GM12878 (cell line): ENCODE results near the gene CTSD. TPM values are rescaled to one million over a fixed set of nuclear protein-coding genes. Genes with fewer than 3 reads are reported as not detected.

Experiments used
- ATAC-seq: fragments of 200-7000 bp; cut with Tn5 transposase; 3 replicates; pipeline ENCODE4 v1.9.1; 2020; ENCODE audit warnings: mild to moderate bottlenecking, moderate library complexity
- BruUV-seq: library from RNA; stranded (reverse); fragments of 400-500 nt; replicated peaks from 2 replicates; lab custom pipeline; 2021; lab: Mats Ljungman, UMichigan
- CTCF ChIA-PET: fragments of 300-600 bp; sonication (Branson Sonifier 250); formaldehyde crosslinking; extraction: SDS; loops from one replicate; lab custom pipeline; 2021; ENCODE audit warnings: inconsistent platforms; lab: Yijun Ruan, JAX
- POLR2A ChIA-PET: fragments of 350-600 bp; formaldehyde crosslinking; extraction: SDS; loops from one replicate; lab custom pipeline; 2021; ENCODE audit warnings: inconsistent platforms; lab: Charles Lee
- RAD21 ChIA-PET: fragments of 300-600 bp; sonication (Branson Sonifier 250); formaldehyde crosslinking; loops from one replicate; lab custom pipeline; 2023; ENCODE audit warnings: antibody characterized with exemption; ENCODE audit not compliant: unreplicated experiment; lab: Charles Lee
- SMC1A ChIA-PET: fragments of 300-600 bp; sonication (Branson Sonifier 250); formaldehyde crosslinking; loops from one replicate; lab custom pipeline; 2023; ENCODE audit not compliant: unreplicated experiment, uncharacterized antibody; lab: Charles Lee
- DNase-seq: peaks from one replicate; pipeline ENCODE4 v3.0.0-alpha.2; 2011; ENCODE audit warnings: low read depth, low spot score
- FAIRE-seq: peaks from 3 replicates; lab custom pipeline; 2011; peaks lifted over from hg19 to GRCh38; lab: Jason Lieb, UNC
- H2AFZ ChIP-seq: 2 replicates; pipeline ENCODE4 v1.6.0; 2011; ENCODE audit warnings: low read depth, low read length, control low read depth; ENCODE audit not compliant: control insufficient read depth
- H3K27ac ChIP-seq: 2 replicates; pipeline ENCODE4 v1.5.1; 2011; ENCODE audit warnings: control low read depth; ENCODE audit not compliant: control insufficient read depth, insufficient read depth
- H3K27me3 ChIP-seq, 2 experiments: replicated peaks in 1 of 2; 2 replicates each; pipeline versions ENCODE4 v1.6.0 to v1.6.1; 2011; ENCODE audit warnings: low read length in 1 of 2; ENCODE audit not compliant: control insufficient read depth in 2 of 2, insufficient read depth in 2 of 2
- H3K36me3 ChIP-seq, 2 experiments: 2 replicates each; pipeline ENCODE4 v1.5.1; 2011; ENCODE audit warnings: low read length in 1 of 2; ENCODE audit not compliant: control insufficient read depth in 2 of 2, insufficient read depth in 2 of 2
- H3K4me1 ChIP-seq: 2 replicates; pipeline ENCODE4 v1.6.1; 2011; ENCODE audit warnings: mild to moderate bottlenecking, low read length, moderate library complexity, mixed read lengths; ENCODE audit not compliant: control insufficient read depth, insufficient read depth
- H3K4me2 ChIP-seq: 2 replicates; pipeline ENCODE4 v1.6.0; 2011; ENCODE audit warnings: control low read depth; ENCODE audit not compliant: control insufficient read depth, insufficient read depth
- H3K4me3 ChIP-seq: fragments of 200-600 bp; sonication (generic); 2 replicates; pipeline ENCODE4 v1.5.1; 2016
- H3K79me2 ChIP-seq: 2 replicates; pipeline ENCODE4 v1.6.0; 2011; ENCODE audit warnings: low read length; ENCODE audit not compliant: control insufficient read depth, insufficient read depth
- H3K9ac ChIP-seq: 2 replicates; pipeline ENCODE4 v1.8.0; 2011; ENCODE audit warnings: low read length, control low read depth, mixed read lengths; ENCODE audit not compliant: control insufficient read depth, insufficient read depth
- H3K9me3 ChIP-seq: replicated peaks from 3 replicates; pipeline ENCODE4 v1.5.1; 2011; ENCODE audit warnings: mild to moderate bottlenecking, low read length; ENCODE audit not compliant: control insufficient read depth, insufficient read depth
- H4K20me1 ChIP-seq: 2 replicates; pipeline ENCODE4 v1.6.0; 2011; ENCODE audit not compliant: control insufficient read depth, insufficient read depth
- BHLHE40 ChIP-seq, 2 experiments: fragments of 450-650 bp in 1 of 2; IDR thresholded peaks; 2 replicates each; pipeline ENCODE4 v1.6.1; 2011 to 2017; ENCODE audit warnings: low read depth in 2 of 2, borderline replicate concordance in 1 of 2, improper control_type of control experiment in 1 of 2, low read length in 1 of 2, mild to moderate bottlenecking in 1 of 2
- EP300 ChIP-seq, 2 experiments: fragments of 150-350 bp in 1 of 2; IDR thresholded peaks; 2 replicates each; pipeline ENCODE4 v1.6.1; 2011 to 2012; ENCODE audit warnings: low read depth in 2 of 2, low read length in 2 of 2, borderline replicate concordance in 1 of 2, improper control_type of control experiment in 1 of 2, inconsistent platforms in 1 of 2; ENCODE audit not compliant: control insufficient read depth in 1 of 2
- MLLT1 ChIP-seq: fragments of 450-650 bp; IDR thresholded peaks from 2 replicates; pipeline ENCODE4 v1.6.1; 2016; ENCODE audit warnings: mild to moderate bottlenecking
- MXI1 ChIP-seq: fragments of 150-350 bp; IDR thresholded peaks from 2 replicates; pipeline ENCODE4 v1.6.1; 2011; ENCODE audit warnings: low read depth, mild to moderate bottlenecking, inconsistent platforms, low read length, improper control_type of control experiment
- RAD51 ChIP-seq: fragments of 450-650 bp; IDR thresholded peaks from 2 replicates; pipeline ENCODE4 v1.6.1; 2016; ENCODE audit warnings: moderate library complexity, mild to moderate bottlenecking, inconsistent platforms
- RUNX3 ChIP-seq: IDR thresholded peaks from 2 replicates; pipeline ENCODE4 v1.6.1; 2012; ENCODE audit warnings: low read length, inconsistent platforms
- SPI1 ChIP-seq: IDR thresholded peaks from 2 replicates; pipeline ENCODE4 v1.6.1; 2011; ENCODE audit warnings: low read depth, mild to moderate bottlenecking, low read length, moderate library complexity, borderline replicate concordance; ENCODE audit not compliant: insufficient read depth
- TBL1XR1 ChIP-seq: IDR thresholded peaks from 2 replicates; pipeline ENCODE4 v1.6.1; 2012; ENCODE audit warnings: low read depth, low read length, improper control_type of control experiment
- WGBS: methylation state at CpG from one replicate; pipeline ENCODE4 v1.1.6; 2016; ENCODE audit warnings: low lambda C conversion rate; ENCODE audit not compliant: insufficient replicate concordance, insufficient coverage; ENCODE audit errors: missing lambda C conversion rate; 5-methylcytosine and 5-hydroxymethylcytosine counted together
- in situ Hi-C: fragments of 300-500 bp; cut with MboI; formaldehyde crosslinking; loops from 9 replicates; pipeline ENCODE4 v1.14.3; 2018; ENCODE audit warnings: mixed read lengths
- intact Hi-C: fragments of 100-400 bp; cut with micrococcal nuclease; formaldehyde crosslinking; loops from one replicate; pipeline ENCODE4 v1.14.2; 2022; ENCODE audit not compliant: unreplicated experiment
- polyA plus RNA-seq, 11 experiments: library from polyadenylated mRNA; depleted of rRNA in 4 of 11; unstranded in 6 of 11; stranded (reverse) in 5 of 11; fragments of >200 nt; fragmentation: Nextera tagmentation in 4 of 11; fragmentation: Illumina TruSeq in 1 of 11; extraction: Ambion mirVana in 4 of 11; extraction: Trizol in 1 of 11; gene quantifications; 1 replicate in 1 of 11; 2 replicates in 10 of 11; pipeline versions ENCODE4 v1.2.1 to v1.2.3, GENCODE V29; 2011 to 2016; ENCODE audit warnings: inconsistent platforms in 2 of 11, missing spikeins in 2 of 11, low read depth in 1 of 11
- total RNA-seq, 4 experiments: library from RNA; depleted of rRNA in 3 of 4; stranded (reverse); fragments of >200 nt in 3 of 4; fragmentation: Illumina TruSeq in 1 of 4; extraction: Trizol in 1 of 4; gene quantifications; 2 replicates each; pipeline versions ENCODE4 v1.2.1 to v1.2.3, GENCODE V29; 2013 to 2021

The CTSD gene
- total and polyA plus RNA-seq, 10 of the 15 experiments (the other 5 are each of a cell fraction or from before 2014, with no cell fraction given): 0.42 to 54.6 (median 25.0) TPM

- Histone ChIP-seq H3K9ac (no peak overlapping the region), H3K27me3 (peaks cover 0 to 2% of the 10 kb centered on the region in 2 experiments; a peak in 1 of 4 replicates), H3K4me3 (no peak overlapping the region), H3K36me3 (no peaks in the 10 kb centered on the region), H3K4me1 (peaks cover 14% of the 10 kb centered on the region), H3K79me2 (no peaks in the 10 kb centered on the region), H2AFZ (peak overlapping the region; percentile 34), H3K4me2 (no peak overlapping the region), H3K27ac (no peak overlapping the region), H4K20me1 (no peaks in the 10 kb centered on the region), H3K9me3 (no peaks in the 10 kb centered on the region; the same call in 2 of the 3 replicates)
- SMC1A ChIA-PET: no interaction called here
- DNase-seq (no peak), ATAC-seq (peak; percentile 64), FAIRE-seq (peak; percentile 35)
- POLR2A ChIA-PET: no interaction called here
- CTCF ChIA-PET: interaction anchor here (1.0 to 2.2 kb wide), 3 partner anchors 12 to 297 kb away, joined by 4 to 11 read pairs (median 6); no protein-coding TSS in a partner anchor
- TF ChIP-seq RAD51 (0 out of 2 replicates have a peak, but pooled peaks have one; percentile 30), MXI1 (no peak), MLLT1 (peak; percentile 57), BHLHE40 (IDR thresholded peaks at IDR 0.05; ENCODE audit: borderline replicate concordance in 1 of 2, low read depth in 2 of 2, low read length in 1 of 2) (peak; percentile 53 to 66; a peak in 3 of 4 replicates), RUNX3 (peak; percentile 12; the same call in 1 of the 2 replicates), SPI1 (peak; percentile 8; the same call in 1 of the 2 replicates), EP300 (IDR thresholded peaks at IDR 0.05; ENCODE audit: borderline replicate concordance in 1 of 2, control insufficient read depth in 1 of 2, low read depth in 2 of 2, low read length in 2 of 2) (peak in 1 of 2 experiments; percentile 33; a peak in 1 of 4 replicates), TBL1XR1 (no peak)
- 40% methylated on average over 15 of the region's 15 CpGs for WGBS
- RAD21 ChIA-PET: interaction anchor here (1.2 kb wide), 1 partner anchor 11 kb away, joined by 3 read pairs; no protein-coding TSS in a partner anchor
- intact Hi-C loops (no loop called here), in situ Hi-C loops (no loop called here)
- BruUV-seq: no TSS peak
Observed at GRCh38 chr11:1705126-1706052, 58.3 kb downstream of the CTSD start.
